K562 (cell line): ENCODE measurements around the gene UPK2. TPM values are rescaled to one million over a fixed set of nuclear protein-coding genes. Genes with fewer than 3 reads are reported as not detected.

Experiments used
- BDP1 ChIP-seq: IDR thresholded peaks from 3 replicates; pipeline ENCODE4 v1.6.1; 2011; ENCODE audit not compliant: insufficient read length, insufficient read depth
- CREB3 ChIP-seq: fragments of 450-650 bp; conservative IDR thresholded peaks from 2 replicates; pipeline ENCODE4 v1.6.1; 2016; ENCODE audit warnings: missing genetic modification characterization, low read depth, mild to moderate bottlenecking, missing compliant biosample characterization, moderate library complexity
- FUS ChIP-seq: fragments of 200-400 bp; formaldehyde crosslinking; optimal IDR thresholded peaks from 2 replicates; pipeline ENCODE3; 2017; ENCODE audit warnings: low read depth, low read length
- GABPA ChIP-seq: fragments of 200-800 bp; sonication (Bioruptor generic); conservative IDR thresholded peaks from 2 replicates; pipeline ENCODE4 v1.6.1; 2016; ENCODE audit warnings: low read depth, missing genetic modification characterization, missing compliant biosample characterization
- GABPB2 ChIP-seq: fragments of 250-450 bp; sonication (Bioruptor Pico); conservative IDR thresholded peaks from 2 replicates; pipeline ENCODE4 v1.5.1; 2021; ENCODE audit warnings: mild to moderate bottlenecking
- HNRNPLL ChIP-seq: fragments of 200-400 bp; formaldehyde crosslinking; IDR thresholded peaks from 2 replicates; pipeline ENCODE4 v1.6.1; 2017; ENCODE audit warnings: low read length, low read depth, mild to moderate bottlenecking; ENCODE audit not compliant: poor library complexity, severe bottlenecking
- HSF4 ChIP-seq: fragments of 250-450 bp; sonication (Bioruptor Pico); IDR thresholded peaks from 2 replicates; pipeline ENCODE4 v2.1.2; 2022; ENCODE audit warnings: mild to moderate bottlenecking, moderate library complexity, borderline replicate concordance
- ID3 ChIP-seq, 2 experiments: fragments of 250-450 bp in 1 of 2; fragments of 450-650 bp in 1 of 2; sonication (Bioruptor Pico) in 1 of 2; IDR thresholded peaks; 2 replicates each; pipeline versions ENCODE4 v1.6.1 to v1.8.0; 2016 to 2021; ENCODE audit warnings: mild to moderate bottlenecking in 2 of 2, moderate library complexity in 2 of 2, missing compliant biosample characterization in 1 of 2, missing genetic modification characterization in 1 of 2
- KHSRP ChIP-seq: fragments of 450-650 bp; IDR thresholded peaks from 2 replicates; pipeline ENCODE4 v1.6.1; 2017
- MAFF ChIP-seq: IDR thresholded peaks from 2 replicates; pipeline ENCODE4 v1.6.1; 2012; ENCODE audit warnings: low read length, improper control_type of control experiment
- MAZ ChIP-seq, 2 experiments: fragments of 450-650 bp in 1 of 2; sonication (generic) in 1 of 2; formaldehyde crosslinking; IDR thresholded peaks in 1 of 2; conservative IDR thresholded peaks in 1 of 2; 2 replicates each; pipeline versions ENCODE4 v1.4.0 to v1.5.0; 2020; ENCODE audit warnings: mild to moderate bottlenecking in 1 of 2, missing genetic modification reagents in 1 of 2
- MECOM ChIP-seq: fragments of 250-450 bp; sonication (Bioruptor Pico); IDR thresholded peaks from 2 replicates; pipeline ENCODE4 v1.8.0; 2022; ENCODE audit warnings: inconsistent platforms
- MTA2 ChIP-seq: fragments of 450-650 bp; IDR thresholded peaks from 2 replicates; pipeline ENCODE4 v1.6.1; 2016; ENCODE audit warnings: low read depth
- PHF20 ChIP-seq: fragments of 450-650 bp; IDR thresholded peaks from 2 replicates; pipeline ENCODE4 v1.6.1; 2018; ENCODE audit not compliant: partially characterized antibody
- PHF21A ChIP-seq: fragments of 450-650 bp; IDR thresholded peaks from 2 replicates; pipeline ENCODE4 v1.6.1; 2017; ENCODE audit warnings: low read depth, borderline replicate concordance
- PYGO2 ChIP-seq: fragments of 450-650 bp; IDR thresholded peaks from 2 replicates; pipeline ENCODE4 v1.6.1; 2016; ENCODE audit warnings: mild to moderate bottlenecking, missing genetic modification characterization, moderate library complexity, missing compliant biosample characterization
- RHOXF2B ChIP-seq: fragments of 250-450 bp; sonication (Bioruptor Pico); conservative IDR thresholded peaks from 2 replicates; pipeline ENCODE4 v1.5.1; 2021
- SMAD2 ChIP-seq: fragments of 150-350 bp; IDR thresholded peaks from 2 replicates; pipeline ENCODE4 v1.6.1; 2014; ENCODE audit warnings: low read depth, mild to moderate bottlenecking, low read length
- SNRNP70 ChIP-seq: fragments of 200-400 bp; formaldehyde crosslinking; optimal IDR thresholded peaks from 2 replicates; pipeline ENCODE3; 2017; ENCODE audit warnings: low read depth, low read length
- SP1 ChIP-seq: sonication (generic); formaldehyde crosslinking; IDR thresholded peaks from 2 replicates; pipeline ENCODE4 v1.8.1; 2022; ENCODE audit warnings: mild to moderate bottlenecking, missing genetic modification reagents
- ZFP30 ChIP-seq: fragments of 250-450 bp; sonication (Bioruptor Pico); IDR thresholded peaks from 2 replicates; pipeline ENCODE4 v1.8.0; 2022; ENCODE audit warnings: moderate library complexity, mild to moderate bottlenecking, inconsistent platforms, borderline replicate concordance
- ZNF232 ChIP-seq: sonication (generic); formaldehyde crosslinking; IDR thresholded peaks from 2 replicates; pipeline ENCODE4 v1.8.0; 2022; ENCODE audit warnings: mild to moderate bottlenecking, missing genetic modification reagents
- ZNF277 ChIP-seq: fragments of 250-450 bp; sonication (Bioruptor Pico); IDR thresholded peaks from 2 replicates; pipeline ENCODE4 v1.8.0; 2022; ENCODE audit warnings: inconsistent platforms, mild to moderate bottlenecking, moderate library complexity, borderline replicate concordance
- ZNF324 ChIP-seq: fragments of 250-450 bp; sonication (Bioruptor Pico); IDR thresholded peaks from 2 replicates; pipeline ENCODE4 v1.4.0; 2020; ENCODE audit warnings: mild to moderate bottlenecking
- ZNF384 ChIP-seq: IDR thresholded peaks from 2 replicates; pipeline ENCODE4 v1.6.1; 2012; ENCODE audit warnings: low read depth, low read length, improper control_type of control experiment
- ZNF449 ChIP-seq: fragments of 250-450 bp; sonication (Bioruptor Pico); IDR thresholded peaks from 2 replicates; pipeline ENCODE4 v1.8.0; 2022; ENCODE audit warnings: moderate library complexity, mild to moderate bottlenecking, inconsistent platforms
- polyA plus RNA-seq, 8 experiments: library from polyadenylated mRNA; depleted of rRNA in 4 of 8; stranded (reverse) in 5 of 8; unstranded in 3 of 8; fragments of >200 nt; fragmentation: Nextera tagmentation in 2 of 8; fragmentation: Illumina TruSeq in 1 of 8; extraction: Ambion mirVana in 2 of 8; extraction: Trizol in 1 of 8; gene quantifications; 2 replicates each; pipeline versions ENCODE4 v1.2.1 to v1.2.3, GENCODE V29; 2011 to 2014; ENCODE audit warnings: inconsistent platforms in 1 of 8, missing spikeins in 1 of 8
- total RNA-seq, 7 experiments: library from RNA; depleted of rRNA in 6 of 7; stranded (reverse); fragments of >200 nt in 6 of 7; fragmentation: Illumina TruSeq in 2 of 7; extraction: Trizol in 2 of 7; gene quantifications; 2 replicates each; pipeline versions ENCODE4 v1.2.1 to v1.2.3, GENCODE V29; 2011 to 2021; ENCODE audit warnings: low replicate concordance in 1 of 7

Gene UPK2
- total and polyA plus RNA-seq, 9 of the 15 experiments (the other 6 are each of a cell fraction or from before 2014, with no cell fraction given): not detected

GRCh38 chr11:118928101-118928869 lies 27.8 kb upstream of the UPK2 start (continued):
- TF ChIP-seq PYGO2: no peak
- peak; percentile 62 to 76 for TF ChIP-seq MAZ (CRISPR knock-in tag; conservative IDR thresholded peaks at IDR 0.05 in 1 of 2, IDR thresholded peaks at IDR 0.05 in 1 of 2)
- no peak for TF ChIP-seq CREB3 (tag)
- no peak for TF ChIP-seq ZNF232 (CRISPR knock-in tag)
- TF ChIP-seq MECOM: no peak
- no peak for TF ChIP-seq GABPB2
- TF ChIP-seq MAFF: no peak
- no peak for TF ChIP-seq ZNF384
- TF ChIP-seq ZNF277 (CRISPR knock-in tag): no peak
- TF ChIP-seq MTA2: peak; percentile 3; the same call in 1 of the 2 replicates
- TF ChIP-seq HNRNPLL: no peak
- no peak for TF ChIP-seq PHF21A
- no peak for TF ChIP-seq ZFP30 (CRISPR knock-in tag)
- no peak for TF ChIP-seq KHSRP
- TF ChIP-seq ID3 (CRISPR knock-in tag; IDR thresholded peaks at IDR 0.05): no peak
- TF ChIP-seq ID3 (tag; IDR thresholded peaks at IDR 0.05): no peak
- TF ChIP-seq ZNF324 (CRISPR knock-in tag): no peak
- TF ChIP-seq PHF20: no peak
- no peak for TF ChIP-seq FUS
- no peak for TF ChIP-seq GABPA (tag)
- no peak for TF ChIP-seq RHOXF2B (CRISPR knock-in tag)
- no peak for TF ChIP-seq BDP1
- TF ChIP-seq HSF4 (CRISPR knock-in tag): no peak
- no peak for TF ChIP-seq SNRNP70
- TF ChIP-seq ZNF449 (CRISPR knock-in tag): peak; percentile 23; the same call in 1 of the 2 replicates
- TF ChIP-seq SMAD2: no peak
- TF ChIP-seq SP1 (CRISPR knock-in tag): peak; percentile 67
